GM12875 (cell line): ENCODE results near the gene TFRC.
A peak's percentile ranks its signal among the peaks of the same experiment; 100 is the strongest.
"Not testable (repeated sequence)": the region's sequence is repeated elsewhere in the genome, so short reads cannot be mapped to it uniquely, and the experiment has no call there.

Experiments
- H3K4me3 ChIP-seq: one replicate; pipeline ENCODE4 v1.5.1; 2011; ENCODE audit warnings: low read depth, low read length, control low read depth
- TF ChIP-seq, protein P1 (sequence below): IDR thresholded peaks from 2 replicates; pipeline ENCODE4 v1.5.1; 2011; ENCODE audit warnings: low read depth, mild to moderate bottlenecking, control low read depth, inconsistent platforms, low read length, moderate library complexity, borderline replicate concordance; ENCODE audit not compliant: insufficient read depth

Gene TFRC

GRCh38 chr3:196042673-196043072 is 39.2 kb downstream of the TFRC start:
- H3K4me3 ChIP-seq = no peak overlapping the region
- TF ChIP-seq, protein P1, sequence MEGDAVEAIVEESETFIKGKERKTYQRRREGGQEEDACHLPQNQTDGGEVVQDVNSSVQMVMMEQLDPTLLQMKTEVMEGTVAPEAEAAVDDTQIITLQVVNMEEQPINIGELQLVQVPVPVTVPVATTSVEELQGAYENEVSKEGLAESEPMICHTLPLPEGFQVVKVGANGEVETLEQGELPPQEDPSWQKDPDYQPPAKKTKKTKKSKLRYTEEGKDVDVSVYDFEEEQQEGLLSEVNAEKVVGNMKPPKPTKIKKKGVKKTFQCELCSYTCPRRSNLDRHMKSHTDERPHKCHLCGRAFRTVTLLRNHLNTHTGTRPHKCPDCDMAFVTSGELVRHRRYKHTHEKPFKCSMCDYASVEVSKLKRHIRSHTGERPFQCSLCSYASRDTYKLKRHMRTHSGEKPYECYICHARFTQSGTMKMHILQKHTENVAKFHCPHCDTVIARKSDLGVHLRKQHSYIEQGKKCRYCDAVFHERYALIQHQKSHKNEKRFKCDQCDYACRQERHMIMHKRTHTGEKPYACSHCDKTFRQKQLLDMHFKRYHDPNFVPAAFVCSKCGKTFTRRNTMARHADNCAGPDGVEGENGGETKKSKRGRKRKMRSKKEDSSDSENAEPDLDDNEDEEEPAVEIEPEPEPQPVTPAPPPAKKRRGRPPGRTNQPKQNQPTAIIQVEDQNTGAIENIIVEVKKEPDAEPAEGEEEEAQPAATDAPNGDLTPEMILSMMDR = no peak

- H3K4me3 ChIP-seq = no peak overlapping the region
- TF ChIP-seq, protein P1 = no peak
These were observed 42.5 kb downstream of the TFRC start for GRCh38 chr3:196039359-196039758.

GRCh38 chr3:196026059-196026458 is 55.8 kb downstream of the TFRC start:
- not testable (repeated sequence) for H3K4me3 ChIP-seq
- TF ChIP-seq, protein P1 = peak; percentile 36; the same call in 1 of the 2 replicates

DNA sequence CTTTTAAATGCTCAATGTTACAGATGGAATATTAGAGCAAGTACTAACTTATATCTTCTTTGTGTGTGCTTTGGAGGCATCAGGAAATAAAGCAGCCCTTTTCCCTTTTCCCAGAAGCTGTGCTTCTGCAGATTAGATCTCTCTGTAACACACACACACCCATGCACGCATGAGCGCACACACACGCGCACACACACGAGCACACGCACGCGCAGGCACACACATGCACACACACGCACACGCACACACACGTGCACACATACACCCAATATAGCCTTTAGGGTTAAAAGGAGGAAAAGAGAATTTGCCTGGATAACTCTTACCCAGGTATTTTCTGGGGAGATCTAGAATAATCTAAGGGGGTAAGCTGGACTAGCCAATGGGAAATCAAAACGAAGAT is 56.9 kb downstream of the TFRC start:
- no peak overlapping the region for H3K4me3 ChIP-seq
- TF ChIP-seq, protein P1 = no peak

DNA sequence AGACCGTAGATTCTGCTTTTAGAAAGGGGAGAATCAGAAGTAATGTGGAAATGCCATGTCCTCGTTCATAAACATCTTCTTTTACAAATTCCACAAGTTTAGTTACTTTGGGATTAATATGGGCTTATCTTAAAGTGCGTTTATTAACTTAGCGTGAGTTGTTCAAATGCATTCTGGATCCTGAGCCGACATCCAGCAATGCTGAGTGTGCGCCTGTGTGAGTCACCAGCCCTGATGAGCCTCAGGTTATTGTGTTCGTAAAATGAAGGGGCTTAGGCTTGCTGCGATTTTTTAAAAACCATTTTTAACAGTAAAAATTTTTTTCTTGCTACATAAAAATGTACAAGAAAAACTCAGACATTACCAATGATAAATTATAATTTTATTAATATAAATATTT is 57.9 kb downstream of the TFRC start:
- no peak overlapping the region for H3K4me3 ChIP-seq
- TF ChIP-seq, protein P1 = no peak

DNA sequence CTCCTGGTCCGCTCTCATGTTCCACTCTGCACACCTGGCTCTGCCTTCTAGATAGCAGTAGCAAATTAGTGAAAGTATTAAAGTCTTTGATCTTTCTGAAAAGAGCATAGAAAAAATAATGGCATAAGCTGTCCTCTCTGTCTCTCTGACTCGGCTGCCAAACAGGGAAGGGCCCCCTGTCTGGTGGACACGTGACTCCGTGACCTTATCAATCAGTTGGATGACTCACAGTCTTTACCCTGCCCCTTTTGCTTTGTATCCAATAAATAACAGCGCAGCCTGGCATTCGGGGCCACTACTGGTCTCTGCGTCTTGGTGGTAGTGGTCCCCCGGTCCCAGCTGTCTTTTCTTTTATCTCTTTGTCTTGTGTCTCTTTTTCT is 59.4 kb downstream of the TFRC start:
- not testable (repeated sequence) for H3K4me3 ChIP-seq

DNA sequence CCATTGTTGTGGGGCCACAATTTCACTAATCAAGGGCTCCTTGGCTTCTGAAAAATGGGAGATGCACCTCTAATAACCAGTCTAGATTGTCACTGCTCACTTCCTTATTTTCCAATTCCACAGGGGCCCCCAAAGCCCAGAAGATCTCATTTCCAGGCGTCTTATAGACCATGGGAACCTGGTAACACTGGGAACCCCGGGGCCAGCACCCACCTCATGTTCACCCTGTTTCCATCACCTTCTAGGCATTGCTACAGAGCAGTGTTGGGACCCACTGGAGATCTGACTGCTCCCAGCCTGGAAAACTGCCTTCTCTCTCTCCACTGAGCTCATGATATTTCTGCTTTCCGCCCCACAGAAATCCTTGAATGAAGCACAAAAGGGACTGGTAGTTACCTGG is 61.5 kb downstream of the TFRC start:
- no peak overlapping the region for H3K4me3 ChIP-seq
- TF ChIP-seq, protein P1 = no peak

DNA sequence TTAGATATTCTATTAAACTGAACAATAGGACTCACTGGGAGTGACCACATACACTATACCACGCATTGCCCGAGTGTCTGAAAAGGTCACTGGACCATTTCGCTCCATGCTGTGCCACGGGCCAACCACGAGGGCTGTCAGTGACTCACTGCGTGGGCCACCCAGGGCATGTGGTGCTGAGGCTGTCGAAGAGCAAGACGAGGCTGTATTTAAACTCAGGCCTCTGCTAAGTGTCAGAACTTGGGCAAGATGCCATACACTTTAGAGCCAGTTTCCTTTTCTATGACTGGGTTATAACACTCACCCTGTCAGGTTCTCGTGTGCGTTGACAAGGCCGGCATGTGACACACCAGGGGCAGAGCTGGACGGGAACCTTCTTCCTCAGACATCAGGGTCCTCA is 62.3 kb downstream of the TFRC start:
- H3K4me3 ChIP-seq = not testable (repeated sequence)

- not testable (repeated sequence) for H3K4me3 ChIP-seq
These were observed 63.7 kb downstream of the TFRC start for GRCh38 chr3:196018159-196018558.
